Suprapubic skin (tissue), 4 donors: Measurements from ENCODE around the gene IFNL4. TPM values are rescaled to one million over a fixed set of nuclear protein-coding genes. Genes with fewer than 3 reads are reported as not detected.

Experiments
- DNase-seq, 2 donors: peaks; one replicate each; pipeline ENCODE4 v3.0.0-alpha.2; 2019; ENCODE audit warnings: low spot score in 2 of 2
- H3K27ac ChIP-seq: fragments of 200-600 bp; sonication (generic); one replicate; pipeline ENCODE4 v1.5.1; 2019
- H3K27me3 ChIP-seq: fragments of 200-600 bp; sonication (generic); one replicate; pipeline ENCODE4 v1.5.1; 2019
- H3K36me3 ChIP-seq: fragments of 200-600 bp; sonication (generic); one replicate; pipeline ENCODE4 v1.5.1; 2019
- H3K4me1 ChIP-seq: fragments of 200-600 bp; sonication (generic); one replicate; pipeline ENCODE4 v1.5.1; 2019
- H3K4me3 ChIP-seq: fragments of 200-600 bp; sonication (generic); one replicate; pipeline ENCODE4 v1.5.1; 2019; ENCODE audit warnings: mild to moderate bottlenecking
- H3K9me3 ChIP-seq: fragments of 200-600 bp; sonication (generic); one replicate; pipeline ENCODE4 v1.5.1; 2019
- EP300 ChIP-seq: sonication (generic); formaldehyde crosslinking; IDR thresholded peaks from one replicate; pipeline ENCODE4 v1.6.1; 2017; ENCODE audit warnings: antibody characterized with exemption
- POLR2A ChIP-seq, 2 donors: fragments of 450-650 bp; IDR thresholded peaks; one replicate each; pipeline ENCODE4 v1.6.1; 2017; ENCODE audit warnings: antibody characterized with exemption in 2 of 2, mild to moderate bottlenecking in 2 of 2, moderate library complexity in 2 of 2
- POLR2AphosphoS5 ChIP-seq, 3 donors: sonication (generic); formaldehyde crosslinking; IDR thresholded peaks; one replicate each; pipeline ENCODE4 v1.6.1; 2017; ENCODE audit warnings: antibody characterized with exemption in 3 of 3
- WGBS: methylation state at CpG from one replicate; pipeline ENCODE4 v1.1.5; 2018; 5-methylcytosine and 5-hydroxymethylcytosine counted together
- total RNA-seq, 4 donors: library from RNA; depleted of rRNA; stranded (reverse); fragments of >200 nt; gene quantifications; one replicate each; pipeline ENCODE4 v1.1.0, GENCODE V29; 2016
- TF ChIP-seq, protein P1 (sequence below), 2 donors: fragments of 200-600 bp in 1 of 2; fragments of 450-650 bp in 1 of 2; sonication (generic) in 1 of 2; IDR thresholded peaks; one replicate each; pipeline ENCODE4 v1.5.1; 2016 to 2019; ENCODE audit warnings: antibody characterized with exemption in 2 of 2, mild to moderate bottlenecking in 1 of 2, moderate library complexity in 1 of 2

The IFNL4 gene
- total RNA-seq, 4 donors from 2014 or later = not detected

DNA sequence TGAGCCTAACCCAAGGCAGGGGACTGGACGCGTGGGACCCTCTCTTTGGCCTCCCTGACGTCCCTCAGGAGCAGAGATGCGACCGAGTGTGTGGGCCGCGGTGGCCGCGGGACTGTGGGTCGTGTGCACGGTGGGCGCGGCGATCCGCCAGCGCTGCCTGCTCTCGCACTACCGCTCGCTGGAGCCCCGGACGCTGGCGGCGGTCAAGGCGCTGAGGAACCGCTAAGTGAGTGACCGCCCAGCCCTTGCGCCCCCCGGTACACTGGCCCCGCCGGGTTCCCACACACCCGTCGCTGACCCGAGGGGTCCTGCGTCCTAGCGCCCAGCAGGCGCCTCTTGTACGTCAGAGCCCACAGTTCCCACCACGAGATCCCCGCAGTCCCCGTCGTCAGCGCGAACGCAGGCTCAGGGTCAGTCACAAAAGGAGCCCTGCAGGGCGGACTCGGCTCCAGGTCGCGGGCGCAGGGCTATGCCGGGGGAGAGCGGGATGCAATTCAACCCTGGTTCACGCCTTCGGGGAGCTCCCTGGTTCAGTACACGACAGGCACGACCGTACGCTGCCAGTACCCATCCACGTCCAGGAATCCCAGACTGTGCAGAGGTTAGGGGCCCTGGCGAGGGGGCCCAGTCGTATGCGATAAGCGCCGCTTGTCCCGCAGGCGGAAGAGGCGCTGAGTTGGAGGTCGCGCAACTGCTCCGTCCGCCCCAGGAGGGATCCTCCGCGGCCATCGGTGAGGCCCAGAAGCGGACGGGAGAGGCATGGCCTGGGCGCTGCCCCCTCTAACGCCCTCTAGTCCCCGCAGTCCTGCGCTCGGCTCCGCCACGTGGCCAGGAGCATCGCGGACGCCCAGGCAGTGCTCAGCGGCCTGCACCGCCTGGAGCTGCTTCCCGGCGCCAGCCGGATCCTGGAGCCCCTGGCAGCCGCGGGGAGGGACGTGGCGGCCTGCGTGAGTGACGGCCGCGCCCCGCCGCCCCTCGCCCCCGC is 15.9 kb upstream of the IFNL4 start:
- TF ChIP-seq EP300 = no peak
- no peak for TF ChIP-seq POLR2AphosphoS5 (IDR thresholded peaks at IDR 0.05)
- TF ChIP-seq POLR2A (IDR thresholded peaks at IDR 0.05) = no peak
- TF ChIP-seq, protein P1, sequence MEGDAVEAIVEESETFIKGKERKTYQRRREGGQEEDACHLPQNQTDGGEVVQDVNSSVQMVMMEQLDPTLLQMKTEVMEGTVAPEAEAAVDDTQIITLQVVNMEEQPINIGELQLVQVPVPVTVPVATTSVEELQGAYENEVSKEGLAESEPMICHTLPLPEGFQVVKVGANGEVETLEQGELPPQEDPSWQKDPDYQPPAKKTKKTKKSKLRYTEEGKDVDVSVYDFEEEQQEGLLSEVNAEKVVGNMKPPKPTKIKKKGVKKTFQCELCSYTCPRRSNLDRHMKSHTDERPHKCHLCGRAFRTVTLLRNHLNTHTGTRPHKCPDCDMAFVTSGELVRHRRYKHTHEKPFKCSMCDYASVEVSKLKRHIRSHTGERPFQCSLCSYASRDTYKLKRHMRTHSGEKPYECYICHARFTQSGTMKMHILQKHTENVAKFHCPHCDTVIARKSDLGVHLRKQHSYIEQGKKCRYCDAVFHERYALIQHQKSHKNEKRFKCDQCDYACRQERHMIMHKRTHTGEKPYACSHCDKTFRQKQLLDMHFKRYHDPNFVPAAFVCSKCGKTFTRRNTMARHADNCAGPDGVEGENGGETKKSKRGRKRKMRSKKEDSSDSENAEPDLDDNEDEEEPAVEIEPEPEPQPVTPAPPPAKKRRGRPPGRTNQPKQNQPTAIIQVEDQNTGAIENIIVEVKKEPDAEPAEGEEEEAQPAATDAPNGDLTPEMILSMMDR (IDR thresholded peaks at IDR 0.05) = no peak
- H3K36me3 ChIP-seq = no peaks in the 10 kb centered on the region
- WGBS = 20% methylated on average over 5 of the region's 102 CpGs
- peaks cover 13% of the 10 kb centered on the region for H3K4me1 ChIP-seq
- DNase-seq = peak in 1 of 2 donors; percentile 53
- H3K27ac ChIP-seq = no peak overlapping the region
- no peaks in the 10 kb centered on the region for H3K9me3 ChIP-seq
- peaks cover 78% of the 10 kb centered on the region for H3K27me3 ChIP-seq
- no peak overlapping the region for H3K4me3 ChIP-seq

DNA sequence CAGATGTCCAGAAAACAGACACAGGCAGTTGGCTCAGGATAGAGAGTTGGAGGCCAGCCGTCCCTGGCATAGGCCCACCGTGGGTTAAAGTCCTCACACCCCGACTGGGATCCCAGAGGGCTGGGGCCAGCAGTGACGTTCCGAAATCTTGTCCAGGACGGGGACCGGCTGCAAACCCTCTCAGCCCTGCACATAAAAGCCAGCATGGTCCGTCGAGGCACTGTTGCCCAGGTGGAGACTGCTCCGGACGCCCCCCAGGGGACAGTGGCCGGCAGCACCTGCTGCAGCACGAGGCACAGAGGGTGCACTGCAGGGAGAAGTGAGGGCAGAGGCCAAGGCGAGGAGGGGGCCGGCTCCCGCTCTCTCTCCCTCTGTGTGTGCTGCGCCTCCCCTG is 15.3 kb upstream of the IFNL4 start:
- H3K4me1 ChIP-seq = peaks cover 13% of the 10 kb centered on the region
- peaks cover 71% of the 10 kb centered on the region for H3K27me3 ChIP-seq
- H3K36me3 ChIP-seq = no peaks in the 10 kb centered on the region
- no peak for DNase-seq
- H3K4me3 ChIP-seq = no peak overlapping the region
- no peaks in the 10 kb centered on the region for H3K9me3 ChIP-seq
- TF ChIP-seq, protein P1 (IDR thresholded peaks at IDR 0.05) = no peak
- TF ChIP-seq EP300 (no peak), POLR2A (IDR thresholded peaks at IDR 0.05) (no peak), POLR2AphosphoS5 (IDR thresholded peaks at IDR 0.05) (no peak)
- 23% methylated on average over 2 of the region's 17 CpGs for WGBS
- H3K27ac ChIP-seq = no peak overlapping the region

DNA sequence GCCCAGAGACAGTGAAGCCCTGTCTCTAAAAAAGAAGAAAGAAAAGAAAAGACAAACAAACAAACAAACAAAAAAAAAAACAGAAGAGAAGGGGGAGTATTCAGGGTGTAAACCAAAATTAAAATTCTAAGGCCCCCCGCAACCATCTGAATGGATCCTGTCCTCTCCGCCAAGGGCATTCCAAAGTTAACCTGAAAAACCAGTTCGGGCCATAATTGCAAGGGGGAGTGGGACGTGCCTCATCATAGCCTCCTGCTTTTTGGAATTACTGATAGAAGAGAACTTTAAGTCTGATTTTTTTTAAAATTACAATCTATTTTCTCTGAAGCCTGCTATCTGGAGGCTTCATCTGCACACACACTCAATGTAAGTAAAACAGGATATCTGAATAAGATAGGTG is 13.8 kb upstream of the IFNL4 start:
- no peak for TF ChIP-seq EP300
- TF ChIP-seq POLR2AphosphoS5 (IDR thresholded peaks at IDR 0.05) = no peak
- TF ChIP-seq, protein P1 (IDR thresholded peaks at IDR 0.05) = no peak
- no peak for TF ChIP-seq POLR2A (IDR thresholded peaks at IDR 0.05)
- Histone ChIP-seq H3K4me3 (no peak overlapping the region), H3K27me3 (peaks cover 70% of the 10 kb centered on the region), H3K9me3 (no peaks in the 10 kb centered on the region), H3K27ac (no peak overlapping the region), H3K4me1 (peaks cover 13% of the 10 kb centered on the region), H3K36me3 (no peaks in the 10 kb centered on the region)
- 53% methylated on average over 4 of the region's 4 CpGs for WGBS
- DNase-seq = peak in 1 of 2 donors; percentile 6

DNA sequence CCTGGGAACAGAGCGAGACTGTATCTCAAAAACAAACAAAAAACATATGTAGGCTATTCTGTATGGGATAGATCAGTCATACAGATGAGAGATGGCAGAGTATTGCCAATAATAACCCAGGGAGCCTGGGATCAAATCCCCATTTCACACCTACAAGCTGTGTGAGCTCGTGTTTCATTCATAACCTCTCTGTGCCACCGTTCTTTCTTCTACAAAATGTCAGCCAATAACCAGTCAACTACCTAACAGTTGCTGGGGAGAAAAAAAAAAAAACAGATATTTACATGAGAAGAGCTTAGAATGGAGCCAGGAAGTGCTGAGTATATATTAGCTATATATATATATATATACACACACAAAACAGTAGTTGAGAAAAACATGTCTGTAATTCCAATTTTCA is 13.0 kb upstream of the IFNL4 start:
- no peaks in the 10 kb centered on the region for H3K36me3 ChIP-seq
- WGBS = 91% methylated on average over 3 of the region's 3 CpGs
- peaks cover 69% of the 10 kb centered on the region for H3K27me3 ChIP-seq

DNA sequence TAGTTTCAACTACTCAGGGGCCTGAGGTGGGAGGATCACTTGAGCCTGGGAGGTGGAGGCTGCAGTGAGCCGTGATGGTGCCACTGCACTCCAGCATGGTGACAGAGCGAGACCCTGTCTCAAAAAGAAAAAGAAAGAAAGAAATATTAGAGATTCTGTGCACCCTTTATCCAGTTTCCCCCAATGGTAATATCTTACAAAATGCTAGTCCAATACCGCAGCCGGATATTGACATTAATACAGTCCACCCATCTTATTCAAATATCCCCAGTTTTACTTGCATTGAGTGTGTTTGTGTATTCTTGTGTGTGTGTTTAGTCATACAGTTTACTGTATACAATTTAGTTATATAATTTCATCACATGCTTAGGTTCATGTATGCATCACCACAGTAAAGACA is 8.6 kb upstream of the IFNL4 start:
- Histone ChIP-seq H3K27me3 (peaks cover 46% of the 10 kb centered on the region), H3K4me3 (no peak overlapping the region)

More for the DNA sequence above, 13.0 kb upstream of the IFNL4 start:
- no peak overlapping the region for H3K4me3 ChIP-seq
- DNase-seq = no peak
- H3K9me3 ChIP-seq = no peaks in the 10 kb centered on the region
- TF ChIP-seq EP300 (no peak), POLR2AphosphoS5 (IDR thresholded peaks at IDR 0.05) (no peak), POLR2A (IDR thresholded peaks at IDR 0.05) (no peak)
- TF ChIP-seq, protein P1 (IDR thresholded peaks at IDR 0.05) = no peak
- H3K27ac ChIP-seq = no peak overlapping the region
- peaks cover 13% of the 10 kb centered on the region for H3K4me1 ChIP-seq

More for the DNA sequence above, 8.6 kb upstream of the IFNL4 start:
- H3K4me1 ChIP-seq = no peaks in the 10 kb centered on the region
- TF ChIP-seq POLR2A (IDR thresholded peaks at IDR 0.05) (no peak), POLR2AphosphoS5 (IDR thresholded peaks at IDR 0.05) (no peak), EP300 (no peak)
- no peaks in the 10 kb centered on the region for H3K9me3 ChIP-seq
- WGBS = 95% methylated on average over 4 of the region's 4 CpGs
- H3K36me3 ChIP-seq = no peaks in the 10 kb centered on the region
- DNase-seq = no peak
- no peak overlapping the region for H3K27ac ChIP-seq
